Measurements from ENCODE around the gene PLEKHG3. TPM values are rescaled to one million over a fixed set of nuclear protein-coding genes. Genes with fewer than 3 reads are reported as not detected.

The PLEKHG3 gene
- polyA plus RNA-seq, 4 donors, result 93.6 to 109 (median 100.0) TPM

GRCh38 chr14:64775081-64775777 lies 71.0 kb downstream of the PLEKHG3 start:
- DNase-seq (ENCODE audit: low read depth in 4 of 4, low spot score in 3 of 4), result no peak

GRCh38 chr14:64777461-64777860 lies 73.2 kb downstream of the PLEKHG3 start:
- no peak for DNase-seq (ENCODE audit: low read depth in 4 of 4, low spot score in 3 of 4)

- DNase-seq (ENCODE audit: low read depth in 4 of 4, low spot score in 3 of 4), result no peak
Measured at GRCh38 chr14:64778104-64778754, 74.0 kb downstream of the PLEKHG3 start.

GRCh38 chr14:64779472-64779871 lies 75.2 kb downstream of the PLEKHG3 start:
- no peak for DNase-seq (ENCODE audit: low read depth in 4 of 4, low spot score in 3 of 4)

GRCh38 chr14:64782196-64782595 lies 78.0 kb downstream of the PLEKHG3 start:
- DNase-seq (ENCODE audit: low read depth in 4 of 4, low spot score in 3 of 4), result no peak

- no peak for DNase-seq (ENCODE audit: low read depth in 4 of 4, low spot score in 3 of 4)
Measured at GRCh38 chr14:64784006-64784405, 79.8 kb downstream of the PLEKHG3 start.

- no peak for DNase-seq (ENCODE audit: low read depth in 4 of 4, low spot score in 3 of 4)
Measured at GRCh38 chr14:64786296-64787149, 82.3 kb downstream of the PLEKHG3 start.

- DNase-seq (ENCODE audit: low read depth in 4 of 4, low spot score in 3 of 4), result no peak
Measured at GRCh38 chr14:64787619-64788018, 83.4 kb downstream of the PLEKHG3 start.

GRCh38 chr14:64788706-64789105 lies 84.5 kb downstream of the PLEKHG3 start:
- no peak for DNase-seq (ENCODE audit: low read depth in 4 of 4, low spot score in 3 of 4)

GRCh38 chr14:64789696-64790095 lies 85.5 kb downstream of the PLEKHG3 start:
- no peak for DNase-seq (ENCODE audit: low read depth in 4 of 4, low spot score in 3 of 4)

- DNase-seq (ENCODE audit: low read depth in 4 of 4, low spot score in 3 of 4), result no peak
Measured at GRCh38 chr14:64790478-64790877, 86.3 kb downstream of the PLEKHG3 start.

GRCh38 chr14:64792231-64792630 lies 88.0 kb downstream of the PLEKHG3 start:
- no peak for DNase-seq (ENCODE audit: low read depth in 4 of 4, low spot score in 3 of 4)

GRCh38 chr14:64792871-64793560 lies 88.8 kb downstream of the PLEKHG3 start:
- DNase-seq (ENCODE audit: low read depth in 4 of 4, low spot score in 3 of 4), result no peak

GRCh38 chr14:64795211-64795610 lies 91.0 kb downstream of the PLEKHG3 start:
- no peak for DNase-seq (ENCODE audit: low read depth in 4 of 4, low spot score in 3 of 4)

GRCh38 chr14:64795921-64796320 lies 91.7 kb downstream of the PLEKHG3 start:
- DNase-seq (ENCODE audit: low read depth in 4 of 4, low spot score in 3 of 4), result no peak

- no peak for DNase-seq (ENCODE audit: low read depth in 4 of 4, low spot score in 3 of 4)
Measured at GRCh38 chr14:64796369-64796768, 92.1 kb downstream of the PLEKHG3 start.

- no peak for DNase-seq (ENCODE audit: low read depth in 4 of 4, low spot score in 3 of 4)
Measured at GRCh38 chr14:64799555-64799954, 95.3 kb downstream of the PLEKHG3 start.

Data from right renal pelvis (tissue), 4 donors.